B cell (primary cell): Measurements from ENCODE around the gene GASK1B. TPM values are rescaled to one million over a fixed set of nuclear protein-coding genes. Genes with fewer than 3 reads are reported as not detected.

Experiments used
- ATAC-seq: fragments of 200-7000 bp; cut with Tn5 transposase; one replicate; pipeline ENCODE4 v1.10.0; 2021; ENCODE audit warnings: low read depth, mild to moderate bottlenecking, moderate number of reproducible peaks, moderate library complexity
- CTCF ChIA-PET: fragments of 350-600 bp; sonication (Branson Sonifier 250); formaldehyde crosslinking; loops from one replicate; lab custom pipeline; 2021; ENCODE audit warnings: antibody characterized with exemption, inconsistent platforms; lab: Charles Lee
- POLR2A ChIA-PET: fragments of 350-600 bp; sonication (Branson Sonifier 250); formaldehyde crosslinking; loops from one replicate; lab custom pipeline; 2021; ENCODE audit warnings: antibody characterized with exemption; lab: Charles Lee
- DNase-seq: peaks from one replicate; pipeline ENCODE4 v3.0.0; 2013
- H2AFZ ChIP-seq: 2 replicates; pipeline ENCODE4 v1.6.1; 2012; ENCODE audit warnings: mild to moderate bottlenecking, low read depth, low read length; ENCODE audit not compliant: insufficient read depth, poor library complexity, severe bottlenecking
- H3K27ac ChIP-seq, 2 donors: 1 replicate in 1 of 2; 2 replicates in 1 of 2; pipeline ENCODE4 v1.5.1; 2012 to 2013; ENCODE audit warnings: low read length in 2 of 2, mild to moderate bottlenecking in 2 of 2, moderate library complexity in 1 of 2
- H3K27me3 ChIP-seq, 4 experiments: fragments of 200-600 bp in 1 of 4; sonication (generic) in 1 of 4; replicated peaks in 1 of 4; 1 replicate in 2 of 4; 2 replicates in 2 of 4; pipeline versions ENCODE4 v1.6.1 to v1.7.0; 2013 to 2016; ENCODE audit warnings: low read length in 3 of 4, mild to moderate bottlenecking in 2 of 4, mixed read lengths in 1 of 4, moderate library complexity in 1 of 4; ENCODE audit not compliant: insufficient read depth in 4 of 4, control insufficient read depth in 3 of 4; ENCODE audit errors: control extremely low read depth in 1 of 4
- H3K36me3 ChIP-seq, 2 experiments: replicated peaks in 1 of 2; 1 replicate in 1 of 2; 2 replicates in 1 of 2; pipeline versions ENCODE4 v1.6.1 to v1.7.1; 2013; ENCODE audit warnings: low read length in 1 of 2; ENCODE audit not compliant: insufficient read depth in 2 of 2, control insufficient read depth in 1 of 2; ENCODE audit errors: control extremely low read depth in 1 of 2, extremely low read depth in 1 of 2
- H3K4me1 ChIP-seq, 2 donors: fragments of 200-600 bp in 1 of 2; sonication (generic) in 1 of 2; 1 replicate in 1 of 2; 2 replicates in 1 of 2; pipeline versions ENCODE4 v1.5.1 to v1.6.1; 2013 to 2017; ENCODE audit warnings: low read length in 2 of 2; ENCODE audit not compliant: control insufficient read depth in 2 of 2, insufficient read depth in 2 of 2
- H3K4me2 ChIP-seq: replicated peaks from 2 replicates; pipeline ENCODE3; 2012; ENCODE audit warnings: mild to moderate bottlenecking, low read depth, low read length; ENCODE audit not compliant: poor library complexity, severe bottlenecking
- H3K4me3 ChIP-seq, 5 experiments: fragments of 200-600 bp in 1 of 5; sonication (generic) in 1 of 5; 1 replicate in 3 of 5; 2 replicates in 2 of 5; pipeline versions ENCODE4 v1.5.1 to v1.7.0; 2011 to 2016; ENCODE audit warnings: low read length in 4 of 5, mild to moderate bottlenecking in 4 of 5, low read depth in 2 of 5, control low read depth in 1 of 5, moderate library complexity in 1 of 5; ENCODE audit not compliant: insufficient read depth in 1 of 5; ENCODE audit errors: control extremely low read depth in 1 of 5, extremely low read depth in 1 of 5
- H3K79me2 ChIP-seq: fragments of 200-600 bp; sonication (generic); one replicate; pipeline ENCODE4 v1.6.0; 2016; ENCODE audit warnings: low read length; ENCODE audit not compliant: control insufficient read depth, insufficient read depth
- H3K9ac ChIP-seq: fragments of 200-600 bp; sonication (generic); 2 replicates; pipeline ENCODE4 v1.6.1; 2017; ENCODE audit warnings: mild to moderate bottlenecking, low read length, moderate library complexity
- H3K9me3 ChIP-seq, 3 donors: one replicate each; pipeline versions ENCODE4 v1.6.1 to v1.7.1; 2013; ENCODE audit warnings: low read length in 2 of 3; ENCODE audit not compliant: control insufficient read depth in 2 of 3, insufficient read depth in 1 of 3; ENCODE audit errors: control extremely low read depth in 1 of 3
- H4K20me1 ChIP-seq: 2 replicates; pipeline ENCODE4 v1.6.0; 2012; ENCODE audit warnings: mild to moderate bottlenecking, low read length; ENCODE audit not compliant: insufficient read depth, control insufficient read depth, poor library complexity, severe bottlenecking
- H3K27ac Mint-ChIP-seq: one replicate; pipeline ENCODE4 v1.8.0; 2021; ENCODE audit warnings: mixed read lengths
- H3K27me3 Mint-ChIP-seq: one replicate; pipeline ENCODE4 v1.8.0; 2021; ENCODE audit warnings: mixed read lengths
- H3K4me1 Mint-ChIP-seq: one replicate; pipeline ENCODE4 v1.8.0; 2021; ENCODE audit warnings: mixed read lengths
- H3K4me3 Mint-ChIP-seq: one replicate; pipeline ENCODE4 v1.8.0; 2021; ENCODE audit warnings: mixed read lengths
- H3K9me3 Mint-ChIP-seq: one replicate; pipeline ENCODE4 v1.8.0; 2022; ENCODE audit warnings: mixed read lengths; ENCODE audit not compliant: insufficient read depth
- EZH2 ChIP-seq: IDR thresholded peaks from 2 replicates; pipeline ENCODE4 v1.6.1; 2012; ENCODE audit warnings: borderline replicate concordance, low read depth, mild to moderate bottlenecking, moderate library complexity, low read length; ENCODE audit not compliant: insufficient read depth, poor library complexity, severe bottlenecking
- WGBS: methylation state at CpG from one replicate; pipeline ENCODE4 v1.1.5; 2013; ENCODE audit warnings: missing lambda C conversion rate; ENCODE audit not compliant: insufficient coverage; 5-methylcytosine and 5-hydroxymethylcytosine counted together
- intact Hi-C: fragments of 100-400 bp; cut with micrococcal nuclease; formaldehyde crosslinking; loops from one replicate; pipeline ENCODE4 v1.10.0; 2022
- polyA plus RNA-seq: library from polyadenylated mRNA; depleted of rRNA; stranded (reverse); fragments of >200 nt; gene quantifications from 2 replicates; pipeline ENCODE4 v1.2.3, GENCODE V29; 2012
- total RNA-seq, 2 donors: library from RNA; stranded (reverse); fragments of 120-200 nt in 1 of 2; gene quantifications; 1 replicate in 1 of 2; 2 replicates in 1 of 2; pipeline versions ENCODE4 v1.2.3 to v1.2.4, GENCODE V29; 2013 to 2022
- TF ChIP-seq, protein P1 (sequence below): fragments of 200-600 bp; IDR thresholded peaks from one replicate; pipeline ENCODE4 v1.8.0; 2022; ENCODE audit warnings: antibody characterized with exemption, mild to moderate bottlenecking

GASK1B gene
- total and polyA plus RNA-seq, 2 donors (not counting 1 experiment from before 2014, with no cell fraction given) = 0.27 to 0.39 TPM

GRCh38 chr4:158162631-158163030, 10.2 kb downstream of the GASK1B start:
- 90% methylated on average over 2 of the region's 5 CpGs for WGBS
- H3K27me3 ChIP-seq = no peaks in the 10 kb centered on the region
- no peak overlapping the region for H3K27ac ChIP-seq
- H3K36me3 ChIP-seq = no peaks in the 10 kb centered on the region
- ChIA-PET POLR2A (no interaction called here), CTCF (no interaction called here)
- H3K79me2 ChIP-seq = no peaks in the 10 kb centered on the region
- H3K4me2 ChIP-seq = no peak overlapping the region
- TF ChIP-seq, protein P1, sequence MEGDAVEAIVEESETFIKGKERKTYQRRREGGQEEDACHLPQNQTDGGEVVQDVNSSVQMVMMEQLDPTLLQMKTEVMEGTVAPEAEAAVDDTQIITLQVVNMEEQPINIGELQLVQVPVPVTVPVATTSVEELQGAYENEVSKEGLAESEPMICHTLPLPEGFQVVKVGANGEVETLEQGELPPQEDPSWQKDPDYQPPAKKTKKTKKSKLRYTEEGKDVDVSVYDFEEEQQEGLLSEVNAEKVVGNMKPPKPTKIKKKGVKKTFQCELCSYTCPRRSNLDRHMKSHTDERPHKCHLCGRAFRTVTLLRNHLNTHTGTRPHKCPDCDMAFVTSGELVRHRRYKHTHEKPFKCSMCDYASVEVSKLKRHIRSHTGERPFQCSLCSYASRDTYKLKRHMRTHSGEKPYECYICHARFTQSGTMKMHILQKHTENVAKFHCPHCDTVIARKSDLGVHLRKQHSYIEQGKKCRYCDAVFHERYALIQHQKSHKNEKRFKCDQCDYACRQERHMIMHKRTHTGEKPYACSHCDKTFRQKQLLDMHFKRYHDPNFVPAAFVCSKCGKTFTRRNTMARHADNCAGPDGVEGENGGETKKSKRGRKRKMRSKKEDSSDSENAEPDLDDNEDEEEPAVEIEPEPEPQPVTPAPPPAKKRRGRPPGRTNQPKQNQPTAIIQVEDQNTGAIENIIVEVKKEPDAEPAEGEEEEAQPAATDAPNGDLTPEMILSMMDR = no peak
- TF ChIP-seq EZH2 = no peak
- no peaks in the 10 kb centered on the region for H3K9me3 ChIP-seq
- H3K27ac Mint-ChIP-seq = no peak overlapping the region
- DNase-seq (no peak), ATAC-seq (no peak)
- intact Hi-C loops = no loop called here
- no peaks in the 10 kb centered on the region for H3K4me1 ChIP-seq
- H4K20me1 ChIP-seq = no peaks in the 10 kb centered on the region
- peaks cover 7% of the 10 kb centered on the region for H3K27me3 Mint-ChIP-seq
- no peak overlapping the region for H3K4me3 Mint-ChIP-seq
- no peaks in the 10 kb centered on the region for H3K4me1 Mint-ChIP-seq
- no peak overlapping the region for H3K9ac ChIP-seq
- no peaks in the 10 kb centered on the region for H3K9me3 Mint-ChIP-seq
- H2AFZ ChIP-seq = no peak overlapping the region
- no peak overlapping the region for H3K4me3 ChIP-seq

DNA sequence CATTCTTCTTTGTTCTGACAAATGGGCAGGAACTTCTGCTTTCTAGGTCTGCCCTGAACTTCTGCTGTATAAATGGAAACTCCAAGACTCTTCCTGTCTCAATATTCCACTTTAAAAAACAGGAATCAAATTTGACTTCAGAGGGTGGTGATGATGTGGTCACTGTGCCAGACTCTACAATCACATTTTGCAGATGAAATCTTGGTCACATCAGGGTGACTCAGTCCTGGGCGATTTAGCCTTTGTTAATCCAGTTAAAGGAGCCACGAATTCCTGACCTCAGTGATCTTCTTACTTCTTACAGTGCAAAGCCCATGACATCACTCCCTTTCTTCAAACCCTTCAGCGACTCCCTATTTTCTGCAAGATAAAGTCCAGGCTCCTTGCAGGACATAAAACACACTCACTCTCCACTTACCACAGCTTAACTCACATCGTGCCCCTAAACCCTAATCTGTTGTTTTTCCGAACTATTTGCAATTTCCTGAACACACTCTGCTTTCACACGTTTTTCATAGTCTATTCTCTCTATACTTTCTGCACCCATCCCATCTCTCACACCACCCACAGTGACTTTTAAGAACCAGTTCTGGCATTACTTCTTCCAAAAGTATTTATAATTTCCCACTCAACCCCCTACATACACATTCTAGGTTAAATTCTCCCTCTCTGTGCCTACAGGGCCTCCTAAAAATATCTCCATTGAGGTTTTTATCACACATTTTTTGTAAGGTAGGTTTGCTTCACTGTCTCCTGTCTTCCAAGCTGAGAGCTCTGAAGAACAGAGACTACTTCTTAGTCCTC, 11.1 kb downstream of the GASK1B start:
- no peak for DNase-seq
- POLR2A ChIA-PET = no interaction called here
- no peak for TF ChIP-seq EZH2
- TF ChIP-seq, protein P1 = no peak

More for the DNA sequence above, 11.1 kb downstream of the GASK1B start:
- no peaks in the 10 kb centered on the region for H3K4me1 Mint-ChIP-seq
- H3K27ac Mint-ChIP-seq = no peak overlapping the region
- no peak overlapping the region for H3K4me3 Mint-ChIP-seq
- H4K20me1 ChIP-seq = no peaks in the 10 kb centered on the region
- H3K79me2 ChIP-seq = no peaks in the 10 kb centered on the region
- no peak overlapping the region for H3K9ac ChIP-seq
- peaks cover 4% of the 10 kb centered on the region for H3K27me3 Mint-ChIP-seq
- CTCF ChIA-PET = no interaction called here
- no peak overlapping the region for H2AFZ ChIP-seq
- no peak for ATAC-seq
- WGBS = 50% methylated on average over 6 of the region's 6 CpGs
- H3K9me3 Mint-ChIP-seq = no peaks in the 10 kb centered on the region
- H3K27me3 ChIP-seq = no peaks in the 10 kb centered on the region
- H3K36me3 ChIP-seq = no peaks in the 10 kb centered on the region
- H3K9me3 ChIP-seq = no peaks in the 10 kb centered on the region
- no peak overlapping the region for H3K27ac ChIP-seq
- intact Hi-C loops = no loop called here
- no peak overlapping the region for H3K4me3 ChIP-seq
- H3K4me1 ChIP-seq = no peaks in the 10 kb centered on the region
- no peak overlapping the region for H3K4me2 ChIP-seq
